GM19240 (cell line): ENCODE data around the gene PRKCD.

Experiments
- DNase-seq: peaks from one replicate; pipeline ENCODE4 v3.0.0; 2011; ENCODE audit warnings: low spot score; ENCODE audit not compliant: insufficient read length

Gene PRKCD

GRCh38 chr3:53231532-53232511 is 70.8 kb downstream of the PRKCD start:
- no peak for DNase-seq

GRCh38 chr3:53232641-53233377 is 71.8 kb downstream of the PRKCD start:
- DNase-seq = no peak

GRCh38 chr3:53234130-53234840 is 73.3 kb downstream of the PRKCD start:
- DNase-seq = no peak

- DNase-seq = no peak
These were observed 73.8 kb downstream of the PRKCD start for GRCh38 chr3:53234841-53235232.

GRCh38 chr3:53235545-53235944 is 74.5 kb downstream of the PRKCD start:
- DNase-seq = no peak

DNA sequence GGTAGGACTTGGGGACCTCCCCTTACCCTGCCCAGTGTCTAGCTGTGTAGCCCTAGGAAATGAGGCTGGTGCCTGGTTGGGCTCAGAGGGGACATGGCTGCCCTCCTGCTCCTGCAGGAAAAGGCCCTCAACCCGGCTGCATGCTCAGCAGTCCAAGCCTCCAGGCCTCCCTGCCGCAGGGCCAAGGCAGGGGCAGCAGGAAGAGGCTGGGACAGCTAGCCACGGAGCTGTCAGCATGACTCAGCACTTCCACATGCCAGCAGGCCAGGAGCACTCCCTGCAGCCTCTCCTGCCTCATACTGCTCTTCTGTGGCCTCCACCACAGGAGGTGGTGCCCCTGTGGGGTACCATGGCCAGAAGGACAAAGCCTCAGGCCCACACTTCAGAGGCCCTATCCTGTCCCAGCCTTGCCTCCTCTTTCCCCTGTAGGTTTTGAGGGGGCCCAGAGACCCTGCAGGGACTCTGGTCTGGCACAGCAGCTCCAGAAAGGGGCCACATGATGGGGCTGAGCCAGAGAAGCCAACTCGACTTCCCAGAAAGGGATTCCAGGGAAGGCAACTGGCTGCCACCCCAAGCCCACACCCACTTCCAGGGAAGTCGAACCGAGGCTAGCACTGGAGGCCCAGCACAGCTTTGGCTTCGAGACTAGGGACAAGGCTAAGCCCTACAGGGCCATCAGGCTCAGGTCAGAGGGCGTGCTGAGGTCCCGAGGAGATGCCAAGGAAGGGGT is 75.3 kb downstream of the PRKCD start:
- no peak for DNase-seq

DNA sequence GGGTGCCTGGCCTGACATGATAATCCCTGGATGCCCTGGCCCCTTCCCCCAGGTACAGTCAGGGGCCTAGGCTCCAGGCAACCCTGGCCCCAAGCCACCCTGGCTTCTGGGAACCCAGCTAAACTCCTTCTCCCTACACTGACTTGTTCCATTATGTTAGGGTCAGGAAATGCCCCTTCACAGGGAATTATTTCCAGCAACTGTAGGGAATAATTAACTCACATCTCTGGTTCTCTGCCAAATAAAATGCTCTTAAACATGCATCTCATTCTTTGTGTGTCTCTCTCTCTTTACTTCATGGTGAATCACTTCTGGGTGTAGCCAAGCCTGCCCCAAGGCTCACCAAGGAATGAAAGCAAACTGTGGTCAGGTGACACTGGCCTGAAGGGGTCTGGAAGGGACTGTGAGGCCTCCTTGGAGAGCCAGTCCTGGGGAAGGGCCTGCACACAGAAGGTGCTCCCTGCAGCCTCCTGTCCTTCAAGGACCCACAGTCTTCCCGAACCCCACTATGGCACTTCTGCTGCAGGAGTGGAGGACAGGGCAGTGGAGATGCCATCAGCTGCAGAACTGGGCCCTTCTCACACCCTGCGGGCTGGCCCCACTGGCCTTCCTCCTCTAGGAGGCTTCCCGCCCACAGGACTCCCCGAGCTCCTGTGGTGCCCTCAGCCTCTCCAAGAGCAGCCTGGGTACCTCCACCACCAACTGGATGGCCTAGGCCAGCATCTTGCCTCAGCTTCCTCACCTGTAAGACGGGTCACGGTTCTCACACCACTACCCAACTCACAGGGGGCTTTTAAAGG is 77.2 kb downstream of the PRKCD start:
- no peak for DNase-seq

DNA sequence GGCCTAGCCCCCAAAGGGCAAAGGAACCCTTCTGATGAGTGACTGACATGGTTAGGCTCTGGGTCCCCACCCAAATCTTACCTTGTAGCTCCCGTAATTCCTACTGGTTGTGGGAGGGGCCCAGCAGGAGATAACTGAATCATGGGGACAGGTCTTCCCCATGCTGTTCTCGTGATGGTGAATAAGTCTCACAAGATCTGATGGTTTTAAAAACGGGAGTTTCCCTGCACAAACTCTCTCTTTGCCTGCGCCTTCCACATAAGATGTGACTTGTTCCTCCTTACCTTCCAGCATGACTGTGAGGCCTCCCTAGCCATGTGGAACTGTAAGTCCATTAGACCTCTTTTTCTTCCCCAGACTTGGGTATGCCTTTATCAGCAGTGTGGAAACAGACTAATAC is 77.9 kb downstream of the PRKCD start:
- DNase-seq = no peak

GRCh38 chr3:53239800-53240199 is 78.8 kb downstream of the PRKCD start:
- DNase-seq = no peak

DNA sequence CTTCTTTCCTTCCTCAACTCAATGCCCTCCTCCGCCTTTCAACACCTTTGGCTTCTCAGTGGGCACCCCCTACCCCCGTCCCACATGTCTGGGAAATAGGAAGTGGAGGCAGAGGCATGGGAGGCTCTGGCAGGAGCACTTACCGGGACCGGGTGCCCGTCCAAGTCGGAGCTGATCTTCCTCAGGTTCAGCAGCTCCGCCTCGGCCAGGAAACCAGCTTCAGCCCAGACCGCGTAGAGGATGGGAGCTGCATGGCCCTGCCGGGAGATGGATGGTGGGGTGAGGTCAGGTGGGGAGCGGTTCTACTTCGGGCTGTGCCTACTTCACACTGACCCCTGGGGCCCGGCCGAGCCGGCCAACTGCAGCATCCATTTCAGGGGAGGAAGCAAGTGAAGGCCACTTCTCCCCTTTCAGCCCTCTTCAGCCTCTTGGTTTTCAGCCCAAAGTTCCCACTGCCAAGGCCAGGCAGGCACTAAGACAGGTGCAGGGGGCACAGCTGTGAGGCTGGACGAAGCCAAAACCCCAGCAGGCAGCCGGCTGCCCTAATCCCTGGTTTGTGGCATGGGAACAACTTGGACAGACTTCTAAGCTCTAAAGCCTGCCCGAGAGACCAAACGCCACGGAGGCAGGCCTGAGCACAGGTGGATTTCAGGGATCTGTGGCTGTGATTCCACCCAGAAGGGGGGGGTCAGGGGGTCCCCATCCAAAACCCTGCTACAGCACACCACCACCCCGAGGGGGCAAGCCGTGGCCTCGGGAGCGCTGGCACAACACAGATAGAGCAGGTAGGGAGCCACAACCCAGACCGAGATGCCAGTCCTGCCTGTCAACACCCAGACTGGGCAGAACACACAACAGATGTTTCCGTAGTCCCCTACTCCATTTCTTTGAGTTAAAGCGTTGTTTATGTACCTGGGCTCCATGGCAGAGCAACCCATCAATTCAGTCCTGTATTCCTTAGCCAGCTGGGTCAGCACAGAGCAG is 80.3 kb downstream of the PRKCD start:
- no peak for DNase-seq

GRCh38 chr3:53242155-53242554 is 81.1 kb downstream of the PRKCD start:
- no peak for DNase-seq
